ENCODE data around the gene LASP1. TPM values are rescaled to one million over a fixed set of nuclear protein-coding genes. Genes with fewer than 3 reads are reported as not detected.

LASP1 gene
- total and polyA plus RNA-seq, 2 experiments from 2014 or later: 198 to 250 TPM

- WGBS, 2 experiments (ENCODE audit: low coverage in 1 of 2, low lambda C conversion rate in 2 of 2, missing lambda C conversion rate in 2 of 2): 78 to 79% methylated on average over 5 of the region's 5 CpGs
- Histone ChIP-seq H3K4me1 (ENCODE audit: insufficient read depth) (no peaks in the 10 kb centered on the region), H3K36me3 (ENCODE audit: low read depth) (peaks cover 68% of the 10 kb centered on the region), H3K27me3 (replicated peaks; ENCODE audit: insufficient read depth) (no peaks in the 10 kb centered on the region), H3K4me2 (ENCODE audit: unreplicated experiment) (no peak overlapping the region), H3K27ac (0 out of 2 replicates have a peak overlapping the region, but pooled peaks have one; percentile 6), H3F3A (ENCODE audit: insufficient read depth) (peaks cover 52% of the 10 kb centered on the region), H4K20me1 (ENCODE audit: insufficient read depth) (peaks cover 18% of the 10 kb centered on the region), H3K9ac (no peak overlapping the region), H2AFZ (no peak overlapping the region), H3K79me2 (ENCODE audit: insufficient read depth) (peaks cover 100% of the 10 kb centered on the region), H3K4me3 (no peak overlapping the region), H3K9me3 (ENCODE audit: low read depth) (no peaks in the 10 kb centered on the region), H3K9me2 (ENCODE audit: insufficient read depth) (no peaks in the 10 kb centered on the region)
- DNase-seq: no peak
- in situ Hi-C loops (cut with MboI): no loop called here
- TF ChIP-seq EZH2 (IDR thresholded peaks at IDR 0.05; ENCODE audit: insufficient read depth, poor library complexity, severe bottlenecking): no peak
- TF ChIP-seq EZH2phosphoT487 (IDR thresholded peaks at IDR 0.05; ENCODE audit: insufficient read depth, low read depth): no peak
Measured at GRCh38 chr17:38893113-38893512, 23.3 kb downstream of the LASP1 start.

GRCh38 chr17:38893607-38894006 is 23.7 kb downstream of the LASP1 start:
- peaks cover 70% of the 10 kb centered on the region for H3K36me3 ChIP-seq (ENCODE audit: low read depth)

GRCh38 chr17:38894276-38894675 is 24.4 kb downstream of the LASP1 start:
- Histone ChIP-seq H3K4me1 (ENCODE audit: insufficient read depth) (peaks cover 2% of the 10 kb centered on the region), H3F3A (ENCODE audit: insufficient read depth) (peaks cover 62% of the 10 kb centered on the region), H3K9me2 (ENCODE audit: insufficient read depth) (no peaks in the 10 kb centered on the region), H2AFZ (no peak overlapping the region), H3K4me2 (ENCODE audit: unreplicated experiment) (no peak overlapping the region), H3K27me3 (replicated peaks; ENCODE audit: insufficient read depth) (no peaks in the 10 kb centered on the region), H3K4me3 (no peak overlapping the region), H3K9me3 (ENCODE audit: low read depth) (no peaks in the 10 kb centered on the region), H3K9ac (no peak overlapping the region), H3K27ac (no peak overlapping the region), H4K20me1 (ENCODE audit: insufficient read depth) (peaks cover 14% of the 10 kb centered on the region), H3K36me3 (ENCODE audit: low read depth) (peaks cover 68% of the 10 kb centered on the region), H3K79me2 (ENCODE audit: insufficient read depth) (peaks cover 100% of the 10 kb centered on the region)
- in situ Hi-C loops (cut with MboI): no loop called here
- TF ChIP-seq EZH2 (IDR thresholded peaks at IDR 0.05; ENCODE audit: insufficient read depth, poor library complexity, severe bottlenecking) (no peak), EZH2phosphoT487 (IDR thresholded peaks at IDR 0.05; ENCODE audit: insufficient read depth, low read depth) (no peak)
- WGBS, 2 experiments (ENCODE audit: low coverage in 1 of 2, low lambda C conversion rate in 2 of 2, missing lambda C conversion rate in 2 of 2): 71 to 76% methylated on average over 7 of the region's 7 CpGs
- no peak for DNase-seq

More at GRCh38 chr17:38893607-38894006, 23.7 kb downstream of the LASP1 start:
- in situ Hi-C loops (cut with MboI): no loop called here
- Histone ChIP-seq H4K20me1 (ENCODE audit: insufficient read depth) (peaks cover 18% of the 10 kb centered on the region), H3K9me3 (ENCODE audit: low read depth) (no peaks in the 10 kb centered on the region), H3K9me2 (ENCODE audit: insufficient read depth) (no peaks in the 10 kb centered on the region), H3K9ac (no peak overlapping the region), H3K4me2 (ENCODE audit: unreplicated experiment) (no peak overlapping the region), H3K4me3 (no peak overlapping the region), H3K27me3 (replicated peaks; ENCODE audit: insufficient read depth) (no peaks in the 10 kb centered on the region), H3F3A (ENCODE audit: insufficient read depth) (peaks cover 57% of the 10 kb centered on the region), H3K79me2 (ENCODE audit: insufficient read depth) (peaks cover 100% of the 10 kb centered on the region), H3K4me1 (ENCODE audit: insufficient read depth) (peaks cover 2% of the 10 kb centered on the region; the same call in 1 of the 2 replicates), H3K27ac (0 out of 2 replicates have a peak overlapping the region, but pooled peaks have one; percentile 6), H2AFZ (no peak overlapping the region)
- DNase-seq: peak; percentile 37
- TF ChIP-seq EZH2phosphoT487 (IDR thresholded peaks at IDR 0.05; ENCODE audit: insufficient read depth, low read depth) (no peak), EZH2 (IDR thresholded peaks at IDR 0.05; ENCODE audit: insufficient read depth, poor library complexity, severe bottlenecking) (no peak)
- WGBS, 2 experiments (ENCODE audit: low coverage in 1 of 2, low lambda C conversion rate in 2 of 2, missing lambda C conversion rate in 2 of 2): 68 to 74% methylated on average over 5 to 6 of the region's 6 CpGs

GRCh38 chr17:38896346-38896954 is 26.6 kb downstream of the LASP1 start:
- peaks cover 69% of the 10 kb centered on the region for H3F3A ChIP-seq (ENCODE audit: insufficient read depth)
- H3K9me2 ChIP-seq (ENCODE audit: insufficient read depth): no peaks in the 10 kb centered on the region
- H2AFZ ChIP-seq: no peak overlapping the region
- H3K36me3 ChIP-seq (ENCODE audit: low read depth): peaks cover 59% of the 10 kb centered on the region
- H3K27ac ChIP-seq: no peak overlapping the region; the same call in 1 of the 2 replicates
- DNase-seq: no peak
- H3K27me3 ChIP-seq (replicated peaks; ENCODE audit: insufficient read depth): no peaks in the 10 kb centered on the region
- H3K4me1 ChIP-seq (ENCODE audit: insufficient read depth): peaks cover 13% of the 10 kb centered on the region
- in situ Hi-C loops (cut with MboI): no loop called here
- H3K4me3 ChIP-seq: no peak overlapping the region
- TF ChIP-seq EZH2phosphoT487 (IDR thresholded peaks at IDR 0.05; ENCODE audit: insufficient read depth, low read depth): no peak
- TF ChIP-seq EZH2 (IDR thresholded peaks at IDR 0.05; ENCODE audit: insufficient read depth, poor library complexity, severe bottlenecking): no peak
- peaks cover 88% of the 10 kb centered on the region for H3K79me2 ChIP-seq (ENCODE audit: insufficient read depth)
- no peak overlapping the region for H3K9ac ChIP-seq
- no peaks in the 10 kb centered on the region for H3K9me3 ChIP-seq (ENCODE audit: low read depth)
- H4K20me1 ChIP-seq (ENCODE audit: insufficient read depth): peaks cover 14% of the 10 kb centered on the region
- 72 to 73% methylated on average over 13 of the region's 13 CpGs for WGBS, 2 experiments (ENCODE audit: low coverage in 1 of 2, low lambda C conversion rate in 2 of 2, missing lambda C conversion rate in 2 of 2)
- H3K4me2 ChIP-seq (ENCODE audit: unreplicated experiment): no peak overlapping the region

All from GM23248 (cell line).